GM23248 (cell line): ENCODE results near the gene MYO5A. TPM values are rescaled to one million over a fixed set of nuclear protein-coding genes. Genes with fewer than 3 reads are reported as not detected.

Experiments used
- DNase-seq: peaks from one replicate; pipeline ENCODE4 v3.0.0-alpha.2; 2015
- H2AFZ ChIP-seq: fragments of 200-600 bp; sonication (generic); 2 replicates; pipeline ENCODE4 v1.6.1; 2016; ENCODE audit warnings: antibody characterized with exemption
- H3F3A ChIP-seq: fragments of 200-600 bp; sonication (generic); 2 replicates; pipeline ENCODE4 v1.6.1; 2016; ENCODE audit warnings: mild to moderate bottlenecking, antibody characterized with exemption, mixed run types; ENCODE audit not compliant: insufficient read depth
- H3K27ac ChIP-seq: fragments of 200-600 bp; sonication (generic); 2 replicates; pipeline ENCODE4 v1.5.1; 2016; ENCODE audit warnings: mild to moderate bottlenecking
- H3K27me3 ChIP-seq: fragments of 200-600 bp; sonication (generic); replicated peaks from 2 replicates; pipeline ENCODE4 v1.6.1; 2016; ENCODE audit warnings: mild to moderate bottlenecking; ENCODE audit not compliant: insufficient read depth
- H3K36me3 ChIP-seq: fragments of 200-600 bp; sonication (generic); 2 replicates; pipeline ENCODE4 v1.6.1; 2016; ENCODE audit warnings: low read depth, mild to moderate bottlenecking
- H3K4me1 ChIP-seq: fragments of 200-600 bp; sonication (generic); 2 replicates; pipeline ENCODE4 v1.6.1; 2016; ENCODE audit warnings: mild to moderate bottlenecking; ENCODE audit not compliant: insufficient read depth
- H3K4me2 ChIP-seq: fragments of 200-600 bp; sonication (generic); one replicate; pipeline ENCODE4 v1.6.1; 2016; ENCODE audit warnings: mild to moderate bottlenecking; ENCODE audit not compliant: unreplicated experiment
- H3K4me3 ChIP-seq: fragments of 200-600 bp; sonication (generic); 2 replicates; pipeline ENCODE4 v1.5.1; 2016; ENCODE audit warnings: mild to moderate bottlenecking
- H3K79me2 ChIP-seq: fragments of 200-600 bp; sonication (generic); 2 replicates; pipeline ENCODE4 v1.6.1; 2016; ENCODE audit warnings: mild to moderate bottlenecking; ENCODE audit not compliant: insufficient read depth
- H3K9ac ChIP-seq: fragments of 200-600 bp; sonication (generic); 2 replicates; pipeline ENCODE4 v1.6.1; 2016; ENCODE audit warnings: mild to moderate bottlenecking
- H3K9me2 ChIP-seq: fragments of 200-600 bp; sonication (generic); 2 replicates; pipeline ENCODE4 v1.6.1; 2016; ENCODE audit warnings: mixed run types, mild to moderate bottlenecking, moderate library complexity; ENCODE audit not compliant: insufficient read depth
- H3K9me3 ChIP-seq: fragments of 200-600 bp; sonication (generic); one replicate; pipeline ENCODE4 v1.6.1; 2017; ENCODE audit warnings: low read depth
- H4K20me1 ChIP-seq: fragments of 200-600 bp; sonication (generic); 2 replicates; pipeline ENCODE4 v1.6.0; 2016; ENCODE audit not compliant: insufficient read depth
- EZH2 ChIP-seq: fragments of 200-600 bp; sonication (generic); IDR thresholded peaks from 2 replicates; pipeline ENCODE4 v1.6.1; 2018; ENCODE audit warnings: antibody characterized with exemption, mild to moderate bottlenecking; ENCODE audit not compliant: insufficient read depth, poor library complexity, severe bottlenecking
- EZH2phosphoT487 ChIP-seq: fragments of 200-600 bp; sonication (generic); IDR thresholded peaks from 2 replicates; pipeline ENCODE4 v1.6.1; 2018; ENCODE audit warnings: antibody characterized with exemption, moderate library complexity, mild to moderate bottlenecking, low read depth; ENCODE audit not compliant: insufficient read depth
- WGBS, 2 experiments: methylation state at CpG; one replicate each; pipeline ENCODE4 v1.1.6; 2015 to 2017; ENCODE audit warnings: low lambda C conversion rate in 2 of 2, low coverage in 1 of 2; ENCODE audit errors: missing lambda C conversion rate in 2 of 2; 5-methylcytosine and 5-hydroxymethylcytosine counted together
- in situ Hi-C: fragments of 300-500 bp; cut with MboI; formaldehyde crosslinking; loops from 2 replicates; pipeline ENCODE4 v1.15.0; 2020
- polyA plus RNA-seq: library from polyadenylated mRNA; unstranded; fragments of >200 nt; fragmentation: Nextera tagmentation; extraction: Ambion mirVana; gene quantifications from 2 replicates; pipeline ENCODE4 v1.2.1, GENCODE V29; 2016
- total RNA-seq: library from RNA; depleted of rRNA; stranded (reverse); fragments of >200 nt; shearing (Covaris generic); gene quantifications from 2 replicates; pipeline ENCODE4 v1.2.3, GENCODE V29; 2014

MYO5A gene
- total and polyA plus RNA-seq, 2 experiments from 2014 or later = 12.1 to 33.3 TPM

DNA sequence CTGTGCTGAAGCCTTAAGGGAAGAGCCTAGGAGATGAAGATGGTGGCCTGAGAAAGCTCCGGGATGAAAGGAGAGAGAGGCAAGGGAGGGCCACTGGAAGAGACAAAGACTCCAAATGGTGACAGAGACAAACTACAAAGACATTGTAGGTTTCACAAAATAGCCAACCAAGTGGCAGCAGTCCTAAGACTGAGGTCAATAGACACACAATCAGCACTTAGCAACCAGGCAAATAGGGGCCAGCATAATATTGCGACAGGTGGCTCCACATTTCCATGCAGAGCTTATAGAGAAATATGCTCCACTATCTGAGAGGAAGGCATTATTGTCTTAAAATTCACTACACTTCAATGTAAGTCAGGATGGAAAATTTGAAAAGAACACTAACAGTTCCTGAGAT lies 211.0 kb downstream of the MYO5A start:
- no peak for DNase-seq
- WGBS, 2 experiments = 97 to 100% methylated on average over 2 of the region's 2 CpGs
- Histone ChIP-seq H3K79me2 (no peaks in the 10 kb centered on the region), H3K27ac (no peak overlapping the region), H3K4me3 (no peak overlapping the region), H3K9ac (no peak overlapping the region), H3K36me3 (peaks cover 9% of the 10 kb centered on the region), H3K9me2 (no peaks in the 10 kb centered on the region), H2AFZ (no peak overlapping the region), H3K4me1 (no peaks in the 10 kb centered on the region), H3F3A (no peaks in the 10 kb centered on the region), H4K20me1 (no peaks in the 10 kb centered on the region), H3K9me3 (no peaks in the 10 kb centered on the region), H3K27me3 (no peaks in the 10 kb centered on the region), H3K4me2 (no peak overlapping the region)
- TF ChIP-seq EZH2 = no peak
- in situ Hi-C loops = no loop called here

DNA sequence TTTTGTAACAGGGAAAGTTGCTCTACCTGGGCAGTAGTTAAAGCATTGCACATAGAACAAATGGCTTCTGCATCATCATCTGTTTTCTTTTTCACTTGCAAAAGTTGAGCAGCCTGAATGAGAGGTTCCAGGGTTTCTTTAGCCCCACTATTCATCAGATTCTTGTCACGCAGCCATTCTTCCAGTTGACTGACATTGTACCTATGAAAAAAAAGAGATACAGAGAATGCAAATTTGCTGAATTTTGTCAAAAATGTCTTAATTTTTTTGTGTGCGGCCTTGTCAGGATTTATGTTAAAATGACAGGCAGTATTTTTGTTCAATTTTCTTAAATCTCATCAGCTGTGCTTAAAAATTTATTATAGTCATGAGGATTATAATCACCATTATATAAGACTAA lies 211.7 kb downstream of the MYO5A start:
- no peaks in the 10 kb centered on the region for H3F3A ChIP-seq
- H3K4me3 ChIP-seq = no peak overlapping the region
- no peaks in the 10 kb centered on the region for H3K9me2 ChIP-seq
- H3K9me3 ChIP-seq = no peaks in the 10 kb centered on the region
- TF ChIP-seq EZH2 (no peak), EZH2phosphoT487 (no peak)
- DNase-seq = no peak
- no peaks in the 10 kb centered on the region for H3K4me1 ChIP-seq
- H3K27me3 ChIP-seq = no peaks in the 10 kb centered on the region
- WGBS, 2 experiments = 84 to 92% methylated on average over 2 of the region's 2 CpGs
- no peak overlapping the region for H2AFZ ChIP-seq
- no peak overlapping the region for H3K9ac ChIP-seq
- H4K20me1 ChIP-seq = no peaks in the 10 kb centered on the region
- peaks cover 9% of the 10 kb centered on the region for H3K36me3 ChIP-seq
- no peak overlapping the region for H3K27ac ChIP-seq
- no peak overlapping the region for H3K4me2 ChIP-seq
- in situ Hi-C loops = no loop called here
- H3K79me2 ChIP-seq = no peaks in the 10 kb centered on the region

DNA sequence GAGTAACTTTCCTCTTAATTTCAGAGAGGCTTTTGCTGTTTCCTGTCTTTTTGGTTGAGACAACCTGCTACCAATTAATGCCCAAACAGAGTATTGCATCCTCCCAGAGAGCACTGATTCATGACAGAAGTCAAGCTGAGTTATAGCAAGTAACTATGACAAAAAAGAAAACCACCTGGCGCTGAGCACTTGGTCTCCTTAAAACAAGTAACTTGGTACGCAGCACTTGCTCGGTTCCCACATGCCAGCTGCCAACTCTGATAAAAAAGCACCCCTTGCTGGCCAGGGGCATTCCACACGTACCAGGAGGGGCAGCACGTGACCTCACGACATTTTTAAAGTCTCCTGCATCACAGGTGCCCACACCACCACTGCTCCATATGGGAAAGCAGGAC lies 219.5 kb downstream of the MYO5A start:
- H3K27ac ChIP-seq = no peak overlapping the region
- no peak for DNase-seq
- H3K36me3 ChIP-seq = 0 out of 2 replicates have a peak, but pooled peaks cover 2% of the 10 kb centered on the region
- WGBS, 2 experiments = 75 to 76% methylated on average over 6 of the region's 6 CpGs
- no peak overlapping the region for H2AFZ ChIP-seq
- no peaks in the 10 kb centered on the region for H3K27me3 ChIP-seq
- no peaks in the 10 kb centered on the region for H3F3A ChIP-seq
- no peak overlapping the region for H3K4me3 ChIP-seq
- no peaks in the 10 kb centered on the region for H3K9me3 ChIP-seq
- H3K4me2 ChIP-seq = no peak overlapping the region
- no peaks in the 10 kb centered on the region for H3K9me2 ChIP-seq
- in situ Hi-C loops = no loop called here
- no peak for TF ChIP-seq EZH2phosphoT487
- peaks cover 7% of the 10 kb centered on the region; the same call in 1 of the 2 replicates for H3K4me1 ChIP-seq
- H3K9ac ChIP-seq = no peak overlapping the region
- no peaks in the 10 kb centered on the region for H3K79me2 ChIP-seq
- H4K20me1 ChIP-seq = no peaks in the 10 kb centered on the region

DNA sequence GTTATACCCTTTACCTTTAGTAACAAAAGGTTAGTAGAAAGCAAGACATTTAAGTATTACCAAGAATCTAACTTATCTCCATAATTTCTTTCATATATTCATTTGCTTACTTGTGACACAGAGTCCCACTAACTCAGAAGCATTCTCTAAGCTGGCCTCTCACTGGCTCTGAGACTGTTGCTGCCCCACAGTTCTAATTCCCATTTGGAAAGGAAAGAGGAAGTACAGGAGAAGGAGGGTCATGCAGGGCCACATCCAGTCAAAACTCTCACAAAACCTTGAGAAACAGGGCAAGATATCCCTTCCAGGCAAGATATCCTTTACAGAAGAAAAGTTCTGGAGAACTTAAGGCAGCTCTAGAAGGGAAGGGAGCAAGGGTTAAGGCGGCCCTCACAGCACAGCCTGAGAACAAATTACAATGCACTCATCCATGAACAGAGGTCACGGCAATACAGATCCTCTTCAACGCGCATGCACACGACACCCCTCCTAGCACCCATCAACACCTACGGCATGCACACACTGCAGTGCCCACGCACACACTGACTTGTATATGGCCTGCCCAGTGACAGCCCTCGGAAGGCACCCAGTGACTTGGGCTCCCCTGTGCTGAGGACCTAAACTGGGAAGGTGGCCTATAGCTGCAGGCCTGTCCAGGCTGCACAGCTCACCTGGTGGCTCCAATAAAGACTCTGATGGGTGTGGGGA lies 220.1 kb downstream of the MYO5A start:
- in situ Hi-C loops = no loop called here
- H3K4me3 ChIP-seq = no peak overlapping the region
- H3K9ac ChIP-seq = no peak overlapping the region
- TF ChIP-seq EZH2phosphoT487 (no peak), EZH2 (no peak)
- WGBS, 2 experiments = 85 to 87% methylated on average over 8 of the region's 8 CpGs
- no peaks in the 10 kb centered on the region for H3F3A ChIP-seq
- H3K4me1 ChIP-seq = peaks cover 7% of the 10 kb centered on the region; the same call in 1 of the 2 replicates
- no peaks in the 10 kb centered on the region for H3K9me2 ChIP-seq
- H3K9me3 ChIP-seq = no peaks in the 10 kb centered on the region
- H4K20me1 ChIP-seq = no peaks in the 10 kb centered on the region
- no peak overlapping the region for H2AFZ ChIP-seq
- DNase-seq = no peak
- H3K27me3 ChIP-seq = no peaks in the 10 kb centered on the region
- H3K4me2 ChIP-seq = no peak overlapping the region
- no peaks in the 10 kb centered on the region for H3K79me2 ChIP-seq
- no peaks in the 10 kb centered on the region for H3K36me3 ChIP-seq
- no peak overlapping the region for H3K27ac ChIP-seq
